ENCODE results near the gene KIF5C. TPM values are rescaled to one million over a fixed set of nuclear protein-coding genes. Genes with fewer than 3 reads are reported as not detected.

The KIF5C gene
- total RNA-seq, 1 donor from 2014 or later = 13.3 TPM

GRCh38 chr2:149075853-149076252 lies 200.8 kb downstream of the KIF5C start:
- Histone ChIP-seq H3K4me3 (no peak overlapping the region), H3K27ac (no peak overlapping the region), H3K9me3 (no peaks in the 10 kb centered on the region), H3K4me1 (peaks cover 4% of the 10 kb centered on the region), H3K27me3 (no peaks in the 10 kb centered on the region), H3K36me3 (no peaks in the 10 kb centered on the region)
- no peak for TF ChIP-seq POLR2AphosphoS5 (IDR thresholded peaks at IDR 0.05; ENCODE audit: insufficient read depth in 1 of 2, low read depth in 1 of 2)
- no peak for TF ChIP-seq POLR2A (IDR thresholded peaks at IDR 0.05)
- no peak for TF ChIP-seq CTCF (IDR thresholded peaks at IDR 0.05)
- no peak for DNase-seq (ENCODE audit: extremely low spot score in 2 of 2)
- intact Hi-C loops (cut with DNase I) = no loop called here

Small RNA genes lying within 50 kb of the gene (small RNA-seq; reads per million reads assigned to genes)
- gene RNU2-9P = not detected
- not detected for gene UBBP3

Other genes with a start within 250 kb of the KIF5C start
- gene EPC2, start 230.5 kb upstream of the KIF5C start, total RNA-seq = 31.9 TPM
- 10.1 TPM for gene LYPD6B, start 163.5 kb downstream of the KIF5C start, total RNA-seq